ENCODE data around the gene RUNX1. TPM values are rescaled to one million over a fixed set of nuclear protein-coding genes. Genes with fewer than 3 reads are reported as not detected.

Gene RUNX1
- total RNA-seq, 4 donors from 2014 or later: 3.9 to 14.5 (median 5.8) TPM

DNA sequence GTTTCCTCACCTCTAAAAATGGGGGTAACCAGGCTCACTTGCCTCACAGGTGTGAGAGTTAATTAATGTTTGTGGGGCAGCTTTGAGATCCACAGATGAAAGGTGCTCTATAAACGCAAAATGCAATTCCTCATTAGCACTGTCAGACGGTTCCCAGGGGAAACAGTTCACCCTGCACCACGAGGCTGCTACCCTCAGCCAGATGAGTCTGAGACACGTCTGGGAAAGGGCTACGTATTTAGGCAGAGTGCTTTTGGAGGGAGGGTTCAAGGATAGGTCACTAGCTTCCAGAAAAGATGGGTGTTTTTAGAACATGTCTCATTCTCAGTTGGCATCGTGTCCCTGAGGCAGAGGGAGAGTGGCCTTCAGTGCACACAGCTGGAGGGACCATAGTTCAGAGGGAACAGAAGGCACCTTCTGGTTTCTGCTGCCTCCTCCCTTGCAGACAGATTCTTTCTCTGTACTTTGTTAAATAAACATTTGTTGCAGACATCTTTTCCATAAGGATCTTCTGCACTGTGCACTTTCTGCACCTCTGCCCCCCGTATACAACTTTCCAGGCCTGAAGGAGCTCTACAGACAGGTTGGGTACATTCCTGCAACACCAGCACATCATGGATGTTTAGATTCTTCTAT, 240.4 kb downstream of the RUNX1 start:
- H3K4me3 ChIP-seq: no peak overlapping the region
- H3K27ac ChIP-seq: no peak overlapping the region
- TF ChIP-seq, protein P1, sequence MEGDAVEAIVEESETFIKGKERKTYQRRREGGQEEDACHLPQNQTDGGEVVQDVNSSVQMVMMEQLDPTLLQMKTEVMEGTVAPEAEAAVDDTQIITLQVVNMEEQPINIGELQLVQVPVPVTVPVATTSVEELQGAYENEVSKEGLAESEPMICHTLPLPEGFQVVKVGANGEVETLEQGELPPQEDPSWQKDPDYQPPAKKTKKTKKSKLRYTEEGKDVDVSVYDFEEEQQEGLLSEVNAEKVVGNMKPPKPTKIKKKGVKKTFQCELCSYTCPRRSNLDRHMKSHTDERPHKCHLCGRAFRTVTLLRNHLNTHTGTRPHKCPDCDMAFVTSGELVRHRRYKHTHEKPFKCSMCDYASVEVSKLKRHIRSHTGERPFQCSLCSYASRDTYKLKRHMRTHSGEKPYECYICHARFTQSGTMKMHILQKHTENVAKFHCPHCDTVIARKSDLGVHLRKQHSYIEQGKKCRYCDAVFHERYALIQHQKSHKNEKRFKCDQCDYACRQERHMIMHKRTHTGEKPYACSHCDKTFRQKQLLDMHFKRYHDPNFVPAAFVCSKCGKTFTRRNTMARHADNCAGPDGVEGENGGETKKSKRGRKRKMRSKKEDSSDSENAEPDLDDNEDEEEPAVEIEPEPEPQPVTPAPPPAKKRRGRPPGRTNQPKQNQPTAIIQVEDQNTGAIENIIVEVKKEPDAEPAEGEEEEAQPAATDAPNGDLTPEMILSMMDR (IDR thresholded peaks at IDR 0.05): no peak
- TF ChIP-seq POLR2AphosphoS5 (IDR thresholded peaks at IDR 0.05) (no peak), EP300 (IDR thresholded peaks at IDR 0.05) (no peak), POLR2A (IDR thresholded peaks at IDR 0.05) (no peak)
- no peak for ATAC-seq
- no peaks in the 10 kb centered on the region for H3K36me3 ChIP-seq
- H3K27me3 ChIP-seq: no peaks in the 10 kb centered on the region
- H3K9me3 ChIP-seq: peaks cover 0 to 27% (median 0%) of the 10 kb centered on the region in 3 donors
- 50 to 75% methylated on average over 2 to 4 of the region's 7 CpGs for WGBS, 2 donors (ENCODE audit: low coverage in 1 of 2)
- no peaks in the 10 kb centered on the region for H3K4me1 ChIP-seq

DNA sequence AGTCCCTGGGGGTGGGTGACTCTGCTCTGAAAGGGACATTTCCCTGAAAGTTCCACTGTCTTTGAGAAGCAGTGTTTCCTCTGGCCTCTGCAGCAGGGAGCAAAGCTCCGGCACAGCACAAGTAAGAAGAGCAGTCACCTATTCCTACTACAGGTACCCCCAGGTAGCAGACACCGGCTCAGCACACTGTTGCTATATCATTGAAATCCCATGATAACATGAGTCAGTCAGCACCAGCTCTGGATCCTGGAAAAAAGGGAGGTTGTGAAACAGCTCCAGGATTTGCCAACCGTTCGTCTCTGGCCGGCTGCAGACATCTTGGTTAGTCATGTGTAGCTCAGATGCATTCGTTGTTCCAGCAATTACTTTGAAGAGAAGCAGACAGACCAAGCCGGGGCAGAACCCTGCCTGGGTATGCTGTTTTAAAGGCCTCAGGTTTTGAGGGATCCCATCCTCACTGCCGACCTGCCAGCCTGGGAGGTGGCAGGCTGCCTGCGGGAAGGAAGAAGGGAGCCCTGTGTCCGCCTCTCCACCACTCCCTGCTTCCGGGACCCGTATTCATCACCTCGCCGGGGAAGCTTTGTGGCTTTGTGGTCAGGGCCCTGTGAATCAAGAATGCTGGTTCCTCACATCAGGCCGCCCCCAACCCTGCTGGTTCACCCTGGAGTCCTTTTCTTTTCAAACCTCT, 241.1 kb downstream of the RUNX1 start:
- no peak overlapping the region for H3K27ac ChIP-seq
- H3K36me3 ChIP-seq: no peaks in the 10 kb centered on the region
- no peaks in the 10 kb centered on the region for H3K27me3 ChIP-seq
- no peaks in the 10 kb centered on the region for H3K4me1 ChIP-seq
- TF ChIP-seq POLR2A (IDR thresholded peaks at IDR 0.05) (no peak), POLR2AphosphoS5 (IDR thresholded peaks at IDR 0.05) (no peak), EP300 (IDR thresholded peaks at IDR 0.05) (no peak)
- TF ChIP-seq, protein P1 (IDR thresholded peaks at IDR 0.05): no peak
- ATAC-seq: peak; percentile 68
- H3K9me3 ChIP-seq: peaks cover 0 to 27% (median 0%) of the 10 kb centered on the region in 3 donors
- H3K4me3 ChIP-seq: no peak overlapping the region
- 61 to 78% methylated on average over 9 to 11 of the region's 15 CpGs for WGBS, 2 donors (ENCODE audit: low coverage in 1 of 2)

DNA sequence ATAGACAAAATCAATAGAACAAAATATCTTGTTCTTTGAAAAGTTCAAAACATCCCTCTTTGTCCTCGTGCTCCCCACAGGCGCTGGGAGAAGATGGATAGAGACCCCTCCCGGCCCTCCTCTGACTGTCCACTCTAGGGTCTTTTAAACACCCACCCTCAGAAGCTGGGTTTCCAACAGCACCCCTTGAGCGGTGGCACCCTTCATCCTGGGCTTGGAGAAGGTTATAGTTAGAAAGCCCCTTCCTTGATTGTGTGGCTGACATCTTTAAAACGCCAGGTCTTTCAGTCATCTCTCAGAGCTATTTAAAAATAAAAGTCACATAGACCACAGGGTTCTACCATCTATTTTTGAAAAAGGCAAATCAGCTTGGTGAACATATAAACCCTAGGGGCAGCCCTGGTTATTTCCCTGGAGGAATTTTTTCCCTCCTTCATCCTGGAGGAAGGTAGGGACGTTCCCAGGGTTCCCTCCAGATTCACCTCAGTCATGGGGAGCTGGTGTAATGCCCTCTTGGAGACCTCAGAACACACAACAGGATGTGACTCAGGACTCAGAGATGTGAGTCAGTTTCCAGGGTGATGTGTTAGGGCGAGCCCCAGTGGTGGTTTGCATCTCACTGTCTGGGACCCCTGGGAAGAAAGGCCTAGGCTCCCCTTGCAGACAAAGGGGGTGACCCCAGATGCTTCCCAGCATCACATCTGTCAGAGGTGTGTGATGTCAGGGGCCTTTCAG, 241.8 kb downstream of the RUNX1 start:
- H3K36me3 ChIP-seq: no peaks in the 10 kb centered on the region
- H3K27ac ChIP-seq: no peak overlapping the region
- no peaks in the 10 kb centered on the region for H3K27me3 ChIP-seq
- TF ChIP-seq, protein P1 (IDR thresholded peaks at IDR 0.05): no peak
- TF ChIP-seq POLR2A (IDR thresholded peaks at IDR 0.05): no peak
- TF ChIP-seq EP300 (IDR thresholded peaks at IDR 0.05): no peak
- no peak for TF ChIP-seq POLR2AphosphoS5 (IDR thresholded peaks at IDR 0.05)
- no peaks in the 10 kb centered on the region for H3K4me1 ChIP-seq
- peaks cover 0 to 27% (median 0%) of the 10 kb centered on the region in 3 donors for H3K9me3 ChIP-seq
- peak; percentile 48 for ATAC-seq
- 77 to 90% methylated on average over 3 to 6 of the region's 7 CpGs for WGBS, 2 donors (ENCODE audit: low coverage in 1 of 2)
- no peak overlapping the region for H3K4me3 ChIP-seq

DNA sequence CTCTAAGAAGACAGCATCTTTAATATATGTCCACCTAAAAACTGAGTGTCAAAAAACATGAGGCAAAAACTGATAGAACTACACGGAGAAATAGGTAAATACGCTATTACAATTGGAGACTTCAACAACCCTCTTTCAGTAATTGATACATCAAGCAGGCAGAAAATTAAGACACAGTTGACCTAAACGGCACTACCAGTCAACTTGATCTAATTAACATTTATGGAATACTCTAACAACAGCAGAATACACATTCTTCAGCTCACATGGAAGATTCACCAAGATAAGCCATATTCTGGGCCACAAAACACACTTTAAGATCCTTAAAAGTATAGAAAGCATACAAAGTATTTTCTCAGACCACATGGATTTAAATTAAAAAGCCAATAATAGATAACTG, 242.7 kb downstream of the RUNX1 start:
- 91 to 95% methylated on average over 3 of the region's 3 CpGs for WGBS, 2 donors (ENCODE audit: low coverage in 1 of 2)
- Histone ChIP-seq H3K4me3 (no peak overlapping the region), H3K27ac (no peak overlapping the region), H3K27me3 (no peaks in the 10 kb centered on the region), H3K36me3 (no peaks in the 10 kb centered on the region), H3K9me3 (peaks cover 0 to 27% (median 0%) of the 10 kb centered on the region in 3 donors), H3K4me1 (no peaks in the 10 kb centered on the region)
- TF ChIP-seq EP300 (IDR thresholded peaks at IDR 0.05) (no peak), POLR2A (IDR thresholded peaks at IDR 0.05) (no peak), POLR2AphosphoS5 (IDR thresholded peaks at IDR 0.05) (no peak)
- TF ChIP-seq, protein P1 (IDR thresholded peaks at IDR 0.05): no peak
- no peak for ATAC-seq
